Choroid plexus epithelial cell (primary cell): Measurements from ENCODE around the gene RNF144A.

Experiments
- DNase-seq: peaks from one replicate; pipeline ENCODE4 v3.0.0-alpha.2; 2010; ENCODE audit warnings: low read depth
- H3K4me3 ChIP-seq: 2 replicates; pipeline ENCODE4 v1.5.1; 2011; ENCODE audit warnings: low read depth, mild to moderate bottlenecking, control low read depth, low read length, moderate library complexity
- TF ChIP-seq, protein P1 (sequence below): conservative IDR thresholded peaks from 2 replicates; pipeline ENCODE4 v1.5.1; 2011; ENCODE audit warnings: low read depth, mild to moderate bottlenecking, control low read depth, inconsistent platforms, low read length, moderate library complexity

RNF144A gene

DNA sequence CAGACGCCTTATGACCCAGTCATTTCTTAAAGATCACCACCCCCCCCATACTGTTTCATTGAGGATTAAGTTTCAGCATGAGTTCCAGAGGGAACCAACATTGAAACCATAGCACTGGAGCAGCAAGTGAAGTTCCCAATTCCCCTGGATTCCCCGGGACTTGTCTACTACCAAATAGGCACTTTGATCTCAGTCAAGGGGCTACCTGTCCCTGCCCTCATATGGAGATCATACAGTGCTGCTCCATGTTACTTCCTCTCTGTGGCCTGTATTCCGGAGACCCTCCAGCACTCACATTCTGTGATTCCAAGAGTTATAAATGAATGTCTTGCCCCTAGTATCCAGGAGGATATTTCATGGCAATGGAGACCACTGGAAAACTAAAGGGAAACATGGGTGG lies 42.5 kb downstream of the RNF144A start:
- DNase-seq, result no peak
- TF ChIP-seq, protein P1, sequence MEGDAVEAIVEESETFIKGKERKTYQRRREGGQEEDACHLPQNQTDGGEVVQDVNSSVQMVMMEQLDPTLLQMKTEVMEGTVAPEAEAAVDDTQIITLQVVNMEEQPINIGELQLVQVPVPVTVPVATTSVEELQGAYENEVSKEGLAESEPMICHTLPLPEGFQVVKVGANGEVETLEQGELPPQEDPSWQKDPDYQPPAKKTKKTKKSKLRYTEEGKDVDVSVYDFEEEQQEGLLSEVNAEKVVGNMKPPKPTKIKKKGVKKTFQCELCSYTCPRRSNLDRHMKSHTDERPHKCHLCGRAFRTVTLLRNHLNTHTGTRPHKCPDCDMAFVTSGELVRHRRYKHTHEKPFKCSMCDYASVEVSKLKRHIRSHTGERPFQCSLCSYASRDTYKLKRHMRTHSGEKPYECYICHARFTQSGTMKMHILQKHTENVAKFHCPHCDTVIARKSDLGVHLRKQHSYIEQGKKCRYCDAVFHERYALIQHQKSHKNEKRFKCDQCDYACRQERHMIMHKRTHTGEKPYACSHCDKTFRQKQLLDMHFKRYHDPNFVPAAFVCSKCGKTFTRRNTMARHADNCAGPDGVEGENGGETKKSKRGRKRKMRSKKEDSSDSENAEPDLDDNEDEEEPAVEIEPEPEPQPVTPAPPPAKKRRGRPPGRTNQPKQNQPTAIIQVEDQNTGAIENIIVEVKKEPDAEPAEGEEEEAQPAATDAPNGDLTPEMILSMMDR, result no peak
- no peak overlapping the region for H3K4me3 ChIP-seq

DNA sequence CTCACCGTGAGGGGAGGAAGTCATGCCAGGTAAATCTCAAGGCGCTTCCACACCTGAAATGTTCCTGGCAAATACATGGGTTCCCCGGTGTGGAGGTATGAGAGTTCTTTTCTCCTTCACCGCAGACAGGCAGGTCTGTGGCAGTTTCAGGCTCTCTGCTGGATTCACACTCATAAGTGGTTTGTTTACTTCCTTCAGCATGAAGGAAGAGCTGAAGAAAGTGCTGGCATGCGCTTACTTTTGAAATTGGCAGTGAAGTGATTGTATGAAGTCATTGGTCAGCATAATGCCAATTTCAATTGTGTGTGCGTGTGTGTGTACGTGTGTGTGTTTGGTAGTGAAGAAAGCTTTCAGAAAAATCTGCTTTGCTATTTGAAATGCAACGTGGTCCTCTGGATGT lies 43.4 kb downstream of the RNF144A start:
- TF ChIP-seq, protein P1, result no peak
- DNase-seq, result peak; percentile 83
- H3K4me3 ChIP-seq, result no peak overlapping the region

DNA sequence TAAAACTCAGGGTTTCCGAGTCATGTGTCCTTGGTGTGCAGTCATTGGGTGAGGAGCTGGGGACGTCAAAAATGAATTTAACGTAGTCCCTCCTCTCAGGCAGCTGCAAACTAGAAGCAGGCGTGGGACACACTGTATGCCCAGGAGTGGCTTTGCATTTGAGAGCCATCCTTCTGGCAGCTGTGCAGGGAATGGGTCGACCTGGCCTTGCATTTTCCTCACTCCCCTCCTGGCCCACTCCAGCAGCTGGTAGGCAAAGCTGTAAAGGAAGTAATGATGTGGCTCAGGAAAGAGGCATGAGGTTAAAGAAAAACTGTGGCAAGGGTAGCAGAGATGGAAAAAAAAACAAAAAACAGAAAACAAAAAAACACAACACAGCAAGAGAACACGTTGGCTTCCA lies 46.5 kb downstream of the RNF144A start:
- no peak overlapping the region for H3K4me3 ChIP-seq
- TF ChIP-seq, protein P1, result no peak
- no peak for DNase-seq

DNA sequence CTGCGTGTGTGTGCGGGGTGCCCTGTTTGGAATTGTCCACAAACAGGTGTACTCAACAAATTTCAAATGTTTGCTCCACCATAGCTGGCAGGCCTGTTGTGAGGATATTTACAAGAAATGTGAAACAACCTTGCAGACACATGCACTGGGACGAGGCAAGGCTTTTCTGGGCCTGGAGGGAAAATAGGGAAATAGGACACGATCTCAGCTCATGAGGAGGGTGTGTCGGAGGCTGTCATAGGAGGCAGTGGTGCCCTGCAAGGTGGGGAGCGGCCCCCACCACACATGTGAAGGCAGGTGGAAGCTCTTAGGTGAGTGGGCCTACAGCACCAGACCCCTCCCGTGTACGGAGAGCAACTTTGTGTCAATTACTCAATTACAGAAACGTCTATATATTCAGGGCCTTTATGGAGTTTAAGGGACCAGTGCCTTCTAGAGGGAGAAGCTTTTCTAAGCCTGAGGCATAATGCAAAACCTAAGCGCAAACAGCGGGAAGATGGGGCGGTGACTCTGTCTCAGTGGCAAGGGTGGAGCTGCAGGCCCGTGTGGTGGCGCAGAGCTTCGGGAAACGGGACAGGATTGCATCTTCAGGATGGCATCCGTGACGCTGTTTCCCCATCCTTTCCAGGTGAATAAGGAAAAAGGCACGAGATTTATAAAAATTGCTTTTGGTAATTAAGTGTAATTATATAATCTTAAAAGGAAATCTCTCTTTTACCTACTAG lies 48.0 kb downstream of the RNF144A start:
- H3K4me3 ChIP-seq, result no peak overlapping the region
- TF ChIP-seq, protein P1, result no peak
- DNase-seq, result no peak

DNA sequence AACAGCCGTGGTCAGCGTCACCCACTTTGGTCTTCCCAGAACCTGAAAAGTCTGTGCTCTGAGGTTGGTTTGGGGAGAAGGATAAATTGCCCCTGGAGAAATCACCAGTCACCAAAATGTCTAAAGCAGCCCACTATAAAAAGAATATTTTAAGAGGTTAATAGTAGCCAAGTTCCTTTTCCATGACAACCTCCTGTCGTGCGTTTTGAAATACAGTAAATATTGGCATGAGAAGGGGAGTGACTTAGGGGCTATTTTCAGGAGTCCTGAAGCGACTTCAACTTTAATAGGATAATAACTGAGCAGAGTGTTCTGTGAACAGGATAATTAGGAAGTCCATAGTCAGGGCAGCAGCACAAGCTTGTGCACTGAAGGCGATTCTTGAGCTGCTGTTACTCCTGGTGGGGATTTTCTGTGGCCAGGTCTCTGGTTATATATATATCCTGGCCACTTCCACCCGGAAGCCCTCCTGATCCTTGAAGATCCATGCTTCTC lies 49.3 kb downstream of the RNF144A start:
- TF ChIP-seq, protein P1, result no peak
- no peak overlapping the region for H3K4me3 ChIP-seq
- DNase-seq, result no peak

DNA sequence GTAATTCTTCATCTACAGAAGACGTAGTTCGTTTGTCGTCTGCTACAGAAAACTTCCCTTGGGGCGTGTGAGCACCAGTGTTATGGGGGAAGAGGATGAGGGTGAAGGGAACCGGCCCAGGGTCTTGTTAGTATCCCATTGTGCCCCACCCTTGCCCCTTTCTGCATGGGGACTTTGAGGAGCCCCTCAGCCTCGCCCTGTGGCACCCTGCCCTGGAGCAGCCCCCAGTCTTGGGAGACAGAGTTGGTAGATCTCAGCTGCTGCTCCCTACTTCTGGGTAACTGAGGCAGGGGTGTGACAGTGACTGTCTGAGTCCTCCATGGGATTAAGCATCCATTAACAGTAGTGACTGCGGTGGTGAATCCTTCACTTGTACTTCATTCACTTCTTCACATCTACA lies 50.1 kb downstream of the RNF144A start:
- TF ChIP-seq, protein P1, result no peak
- no peak overlapping the region for H3K4me3 ChIP-seq

More for the DNA sequence above, 50.1 kb downstream of the RNF144A start:
- no peak for DNase-seq
